GM21390 (cell line): ENCODE data around the gene PPP6R2.
A peak's percentile ranks its signal among the peaks of the same experiment; 100 is the strongest.

Experiments
- ATAC-seq: cut with Tn5 transposase; IDR thresholded peaks from one replicate; pipeline ENCODE4 v1.9.1; 2021; ENCODE audit not compliant: unreplicated experiment

PPP6R2 gene

DNA sequence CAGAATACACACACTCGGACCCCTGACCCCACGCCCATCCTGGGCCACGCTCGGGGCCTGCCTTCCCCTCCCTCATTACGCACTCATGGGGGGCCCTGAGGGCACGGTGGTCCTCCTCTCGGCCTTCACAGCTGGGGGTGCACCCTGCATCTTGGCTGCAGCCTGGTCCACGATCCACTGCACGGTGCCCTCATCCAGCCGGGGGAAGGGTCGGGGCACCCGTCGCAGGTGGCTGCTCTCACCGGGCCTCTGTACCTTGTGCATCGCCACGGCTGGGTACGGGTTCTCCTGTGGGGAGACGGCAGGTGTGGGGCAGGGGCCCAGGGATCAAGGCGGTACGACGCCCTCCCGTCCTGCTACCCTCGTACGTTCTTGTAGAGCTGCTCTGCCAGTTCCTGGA lies 121.3 kb downstream of the PPP6R2 start:
- ATAC-seq, result no peak

- ATAC-seq, result no peak
Measured at GRCh38 chr22:50465066-50465930, 122.2 kb downstream of the PPP6R2 start.

DNA sequence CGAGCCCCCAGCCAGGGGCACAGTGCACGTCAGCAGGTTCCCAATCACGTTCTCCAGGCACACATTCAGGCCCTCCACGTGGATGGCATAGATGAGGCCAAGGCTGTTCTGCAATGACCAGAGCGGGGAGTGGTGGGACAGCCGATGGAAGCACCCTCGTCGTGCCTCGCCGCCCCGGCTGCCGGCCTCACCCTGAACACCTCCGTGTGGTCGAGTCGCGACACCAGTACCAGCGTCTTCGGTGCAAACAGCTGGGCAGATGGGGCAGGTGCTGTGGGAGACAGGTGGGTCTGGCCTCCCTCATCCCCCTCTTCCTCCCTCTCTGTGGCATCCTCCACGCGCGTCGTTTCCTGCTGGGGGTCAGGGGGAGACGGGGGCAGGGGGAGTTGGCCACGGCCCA lies 124.2 kb downstream of the PPP6R2 start:
- ATAC-seq, result no peak

GRCh38 chr22:50467773-50468440 lies 124.8 kb downstream of the PPP6R2 start:
- ATAC-seq, result no peak

DNA sequence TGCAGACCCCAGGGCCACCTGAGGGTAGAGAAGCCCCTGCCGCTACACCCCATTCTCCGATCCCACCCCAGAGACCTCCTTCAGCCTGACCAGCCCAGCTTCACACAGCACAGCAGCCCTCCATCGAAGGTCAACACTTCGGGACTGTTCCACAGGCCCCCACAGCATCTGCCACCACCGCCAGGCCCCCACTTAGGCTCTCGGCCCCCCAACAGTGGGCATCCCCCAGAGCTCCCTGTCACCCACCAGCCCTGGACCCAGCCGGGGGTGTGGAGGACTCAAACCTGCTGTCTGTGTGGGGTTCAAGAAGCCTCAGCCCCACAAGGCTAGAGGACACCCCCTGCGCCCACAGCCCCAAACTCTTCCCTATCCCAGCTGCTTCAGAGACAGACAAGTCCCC lies 125.5 kb downstream of the PPP6R2 start:
- ATAC-seq, result no peak

DNA sequence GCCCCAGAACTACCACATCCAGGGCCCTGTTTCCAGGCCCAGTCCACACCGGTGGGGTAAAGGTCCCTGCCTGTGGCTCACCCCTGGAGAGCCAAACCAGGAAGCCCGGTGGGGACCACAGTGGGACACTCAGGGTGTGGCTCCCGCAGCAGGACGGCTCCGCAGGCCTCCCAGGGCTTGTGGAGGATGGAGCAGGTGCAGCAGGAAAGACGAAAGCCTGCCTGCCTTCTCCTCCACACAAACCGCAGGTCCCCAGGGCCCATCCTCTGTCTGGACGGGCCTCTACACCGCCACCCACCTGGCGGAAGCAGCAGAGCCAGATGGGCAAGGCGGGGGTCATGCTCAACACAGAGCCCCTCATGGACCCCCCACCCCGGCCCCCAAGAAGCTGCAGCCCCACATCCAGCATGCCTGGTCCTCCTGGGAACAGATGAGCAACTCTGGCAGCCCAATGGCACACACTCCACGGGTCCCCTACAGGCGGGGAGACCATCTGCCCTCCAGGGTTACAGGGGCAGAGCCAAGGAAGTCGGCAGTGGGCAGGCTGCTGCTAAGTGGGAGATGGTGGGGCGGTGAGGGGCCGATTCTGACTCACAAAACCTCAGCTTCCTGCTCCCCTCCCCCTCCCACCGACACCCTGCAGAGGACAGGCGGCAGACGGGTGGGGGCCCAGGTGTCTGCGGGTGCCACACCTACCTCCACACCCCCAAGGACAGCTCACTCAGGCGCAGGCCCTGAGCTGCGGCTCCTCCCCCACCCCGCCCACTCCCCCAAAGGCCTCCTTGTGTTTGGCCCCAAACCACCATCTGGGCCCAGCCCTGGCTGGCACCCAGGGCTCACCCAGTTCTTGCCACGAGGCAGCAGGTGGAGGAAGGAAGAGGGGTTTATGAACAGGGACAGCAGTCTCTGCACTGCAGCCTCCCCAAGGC lies 126.5 kb downstream of the PPP6R2 start:
- ATAC-seq, result peak; percentile 40

GRCh38 chr22:50470491-50470890 lies 127.4 kb downstream of the PPP6R2 start:
- ATAC-seq, result no peak

- ATAC-seq, result no peak
Measured at GRCh38 chr22:50471197-50471847, 128.2 kb downstream of the PPP6R2 start.

GRCh38 chr22:50471962-50472361 lies 128.8 kb downstream of the PPP6R2 start:
- no peak for ATAC-seq

DNA sequence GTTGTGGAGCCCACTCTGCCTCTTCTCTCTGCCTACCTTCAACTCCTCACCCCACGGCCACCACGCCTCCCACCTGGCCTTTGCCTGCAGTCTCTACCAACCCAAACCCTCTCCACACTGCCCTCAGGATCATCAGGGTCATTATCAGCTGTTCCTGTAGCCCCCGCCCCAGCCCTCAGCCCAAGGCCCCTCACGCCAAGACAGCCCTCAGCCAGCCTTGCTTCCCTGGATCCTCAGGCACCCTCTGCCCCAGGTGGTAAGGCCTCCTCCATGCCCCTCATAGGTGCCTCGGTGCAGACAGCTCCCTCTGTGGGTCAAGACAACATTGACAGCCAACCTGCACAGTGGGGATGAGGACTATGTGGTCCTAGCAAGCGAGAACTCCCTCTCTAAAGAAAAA lies 130.0 kb downstream of the PPP6R2 start:
- no peak for ATAC-seq

DNA sequence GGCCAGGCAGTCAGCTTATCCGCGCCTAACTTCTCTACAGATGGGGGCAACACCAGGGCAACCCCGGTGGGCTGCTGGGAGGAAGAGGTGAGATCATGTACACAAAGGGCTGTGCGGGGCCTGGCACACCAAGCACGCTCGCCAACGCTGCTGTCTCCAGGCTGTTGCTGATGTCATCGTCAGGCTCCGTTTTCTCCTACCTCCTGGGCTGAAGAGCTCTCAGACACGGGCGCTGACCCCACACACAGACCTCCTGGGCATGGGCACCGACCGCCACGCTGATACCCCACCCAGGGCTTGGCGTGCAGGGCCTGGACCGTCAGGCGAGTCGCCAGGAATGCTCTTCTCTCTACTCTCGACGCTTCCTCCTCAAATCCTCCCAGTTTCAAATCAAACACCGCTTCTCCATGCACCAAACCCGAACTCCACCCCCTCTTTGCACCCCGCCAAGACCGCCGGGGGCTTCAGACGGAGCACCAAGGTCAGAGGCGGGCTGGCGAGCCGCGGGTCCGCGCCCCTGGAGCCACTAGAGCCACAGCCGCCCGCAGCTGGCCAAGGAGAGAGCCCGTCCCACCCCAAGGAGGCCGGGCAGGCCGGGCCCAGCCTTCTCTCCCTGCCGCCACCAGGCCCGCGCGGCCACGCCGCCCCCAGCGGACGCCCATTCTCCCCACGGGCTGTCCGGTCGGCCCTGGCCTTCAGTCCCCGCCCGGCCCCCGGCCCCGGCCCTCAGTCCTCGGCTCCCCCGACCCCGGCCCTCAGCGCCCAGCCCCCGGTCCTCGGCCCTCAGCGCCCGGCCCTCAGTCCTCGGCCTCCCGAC lies 130.9 kb downstream of the PPP6R2 start:
- no peak for ATAC-seq

- ATAC-seq, result peak; percentile 52
Measured at GRCh38 chr22:50474710-50475651, 131.9 kb downstream of the PPP6R2 start, which contains the start of gene SBF1. SBF1 (minus strand) TSS chr22:50475035; CDS start chr22:50474840, 195 bp downstream.

- no peak for ATAC-seq
Measured at GRCh38 chr22:50475652-50476002, 132.5 kb downstream of the PPP6R2 start.

GRCh38 chr22:50476868-50477267 lies 133.7 kb downstream of the PPP6R2 start:
- ATAC-seq, result no peak

DNA sequence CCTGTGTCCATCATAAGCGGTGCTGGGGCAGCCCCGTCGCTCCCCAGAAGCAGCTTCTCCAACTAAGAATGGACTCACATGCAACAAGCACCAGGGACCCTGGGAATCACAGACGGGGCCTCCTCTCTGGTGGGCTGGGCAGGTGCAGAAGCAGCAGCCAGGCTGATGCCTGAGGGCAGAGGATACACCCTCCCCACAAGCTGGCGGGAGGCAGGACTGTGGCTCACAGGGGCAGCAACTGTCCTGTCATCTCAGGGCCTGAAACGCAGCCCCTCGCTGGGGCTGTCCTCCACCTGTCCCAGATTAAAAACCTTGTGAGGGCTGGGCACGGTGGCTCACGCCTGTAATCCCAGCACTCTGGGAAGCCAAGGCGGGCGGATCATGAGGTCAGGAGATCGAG lies 134.8 kb downstream of the PPP6R2 start:
- ATAC-seq, result no peak

- ATAC-seq, result no peak
Measured at GRCh38 chr22:50479721-50480120, 136.6 kb downstream of the PPP6R2 start.

- no peak for ATAC-seq
Measured at GRCh38 chr22:50481045-50481439, 137.9 kb downstream of the PPP6R2 start.

- ATAC-seq, result no peak
Measured at GRCh38 chr22:50481440-50482106, 138.4 kb downstream of the PPP6R2 start, which contains the start of gene ADM2. ADM2 (plus strand) TSS chr22:50481543; CDS start chr22:50481848, 305 bp downstream.
